ENCODE results near the gene RABEP2.
"Not testable (repeated sequence)": the region's sequence is repeated elsewhere in the genome, so short reads cannot be mapped to it uniquely, and the experiment has no call there.

Gene RABEP2

DNA sequence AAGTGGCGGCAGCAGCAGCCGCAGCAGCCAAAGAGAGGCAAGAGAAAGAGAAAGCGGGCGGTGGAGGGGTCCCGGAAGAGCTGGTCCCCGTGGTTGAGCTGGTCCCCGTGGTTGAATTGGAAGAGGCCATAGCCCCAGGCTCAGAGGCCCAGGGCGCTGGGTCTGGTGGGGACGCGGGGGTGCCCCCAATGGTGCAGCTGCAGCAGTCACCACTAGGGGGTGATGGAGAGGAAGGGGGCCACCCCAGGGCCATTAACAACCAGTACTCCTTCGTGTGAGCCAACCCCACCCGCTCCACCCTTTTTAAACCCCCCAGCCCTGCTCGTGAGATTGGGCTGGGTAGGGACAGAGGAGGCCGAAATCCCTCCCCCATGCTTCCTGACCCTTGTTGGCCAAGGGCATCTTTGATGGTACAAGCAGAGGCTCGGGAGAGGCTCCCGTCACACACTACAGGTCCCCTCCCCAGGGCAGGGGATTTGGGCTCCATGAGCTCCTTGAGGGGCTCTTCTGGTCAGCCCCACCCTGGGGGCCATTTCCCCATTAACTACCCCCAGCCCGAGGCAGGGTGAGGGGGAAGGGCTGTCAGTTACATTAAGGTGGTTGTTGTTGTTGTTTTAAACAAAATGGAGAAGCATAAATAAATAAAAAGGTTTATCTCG is 51.4 kb downstream of the RABEP2 start:
- TF ChIP-seq POLR2A (IDR thresholded peaks at IDR 0.05; ENCODE audit: low read length): no peak
- no peak for TF ChIP-seq GATA1 (IDR thresholded peaks at IDR 0.05; ENCODE audit: low read depth, low read length)
- DNase-seq: peak; percentile 57 to 70

DNA sequence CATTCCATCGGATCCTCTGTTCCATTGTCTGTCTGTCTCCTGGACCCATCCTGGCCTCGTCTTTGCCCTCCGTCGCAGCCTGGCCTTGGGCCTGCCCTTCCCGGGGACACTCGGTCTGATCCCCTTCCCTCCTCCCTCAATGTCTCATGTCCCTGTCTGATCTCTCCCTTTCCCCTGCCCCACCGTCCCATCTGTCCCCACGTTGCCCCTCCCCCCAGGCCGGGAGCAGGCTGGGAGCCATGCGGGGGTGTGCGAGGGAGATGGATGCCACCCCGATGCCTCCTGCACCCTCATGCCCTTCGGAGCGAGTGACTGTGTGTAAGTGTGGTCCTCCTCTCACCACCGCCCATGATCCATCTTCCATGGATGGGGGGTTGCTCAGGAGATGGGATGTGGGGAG is 52.1 kb downstream of the RABEP2 start:
- no peak for TF ChIP-seq POLR2A (IDR thresholded peaks at IDR 0.05; ENCODE audit: low read length)
- no peak for TF ChIP-seq GATA1 (IDR thresholded peaks at IDR 0.05; ENCODE audit: low read depth, low read length)
- DNase-seq: no peak

DNA sequence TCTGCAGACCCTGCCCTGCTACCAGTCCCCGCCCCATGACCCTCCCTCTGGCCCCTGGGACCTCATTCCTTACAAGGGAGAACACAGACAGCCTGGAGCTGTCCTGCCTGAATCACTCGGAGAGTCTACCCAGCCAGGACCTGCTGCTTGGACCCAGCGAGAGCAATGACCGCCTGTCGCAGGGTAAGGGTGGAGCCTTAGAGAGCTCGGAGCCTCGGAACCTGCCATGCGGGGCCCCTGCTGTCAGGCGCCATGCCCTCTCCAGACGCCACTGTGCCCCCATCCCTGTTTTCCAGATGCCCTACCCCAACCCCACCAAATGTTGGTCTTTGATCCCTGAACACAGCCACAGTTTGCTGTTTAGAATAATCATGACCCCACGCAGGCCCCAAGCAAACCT is 55.8 kb downstream of the RABEP2 start:
- TF ChIP-seq GATA1 (IDR thresholded peaks at IDR 0.05; ENCODE audit: low read depth, low read length): no peak
- no peak for TF ChIP-seq POLR2A (IDR thresholded peaks at IDR 0.05; ENCODE audit: low read length)

DNA sequence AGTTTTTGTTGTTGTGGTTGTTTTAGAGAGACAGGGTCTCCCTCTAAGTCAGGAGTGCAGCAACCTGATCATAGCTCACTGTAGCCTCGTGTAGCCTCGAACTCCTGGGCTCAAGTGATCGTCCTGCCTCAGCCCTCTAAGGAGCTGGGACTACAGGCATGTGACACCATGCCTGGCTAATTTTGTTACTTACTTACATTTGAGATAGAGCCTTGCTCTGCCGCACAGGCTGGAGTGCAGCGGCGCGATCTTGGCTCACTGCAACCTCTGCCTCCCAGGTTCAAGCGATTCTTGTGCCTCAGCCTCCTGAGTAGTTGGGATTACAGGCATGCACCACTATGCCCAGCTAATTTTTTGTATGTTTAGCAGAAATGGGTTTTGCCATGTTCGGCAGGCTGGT is 57.4 kb downstream of the RABEP2 start:
- not testable (repeated sequence) for DNase-seq

More for the DNA sequence above, 55.8 kb downstream of the RABEP2 start:
- DNase-seq: no peak

DNA sequence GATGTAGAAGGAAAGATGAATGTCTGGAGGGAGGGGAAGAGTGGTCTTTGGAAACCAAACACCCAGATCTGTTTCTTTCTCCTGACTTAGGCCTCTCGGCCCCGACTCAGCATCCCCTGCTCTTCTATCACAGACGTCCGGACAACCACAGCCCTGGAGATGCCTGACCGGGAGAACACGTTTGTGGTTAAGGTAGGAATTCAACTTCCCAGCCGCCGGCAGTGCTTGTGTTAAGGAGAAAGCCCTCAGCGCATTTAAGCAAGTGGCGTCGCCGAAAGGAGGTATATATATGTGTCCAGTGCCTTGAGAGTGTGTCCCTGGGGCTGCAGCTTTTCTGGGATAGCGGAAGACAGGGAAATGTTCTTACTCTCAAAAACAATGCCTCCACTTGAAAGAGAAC is 57.8 kb downstream of the RABEP2 start:
- no peak for TF ChIP-seq GATA1 (IDR thresholded peaks at IDR 0.05; ENCODE audit: low read depth, low read length)
- no peak for DNase-seq

DNA sequence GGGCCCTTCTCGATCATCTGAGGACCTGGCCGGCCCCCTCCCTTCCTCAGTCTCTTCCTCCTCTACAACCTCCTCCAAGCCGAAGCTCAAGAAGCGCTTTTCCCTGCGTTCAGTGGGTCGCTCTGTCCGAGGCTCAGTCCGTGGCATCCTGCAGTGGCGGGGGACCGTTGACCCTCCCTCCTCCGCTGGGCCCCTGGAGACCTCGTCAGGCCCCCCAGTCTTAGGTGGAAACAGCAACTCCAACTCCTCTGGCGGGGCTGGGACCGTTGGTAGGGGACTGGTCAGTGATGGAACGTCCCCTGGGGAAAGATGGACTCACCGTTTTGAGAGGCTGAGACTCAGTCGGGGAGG is 58.6 kb downstream of the RABEP2 start:
- no peak for TF ChIP-seq GATA1 (IDR thresholded peaks at IDR 0.05; ENCODE audit: low read depth, low read length)
- TF ChIP-seq POLR2A (IDR thresholded peaks at IDR 0.05; ENCODE audit: low read length): no peak
- DNase-seq: no peak

DNA sequence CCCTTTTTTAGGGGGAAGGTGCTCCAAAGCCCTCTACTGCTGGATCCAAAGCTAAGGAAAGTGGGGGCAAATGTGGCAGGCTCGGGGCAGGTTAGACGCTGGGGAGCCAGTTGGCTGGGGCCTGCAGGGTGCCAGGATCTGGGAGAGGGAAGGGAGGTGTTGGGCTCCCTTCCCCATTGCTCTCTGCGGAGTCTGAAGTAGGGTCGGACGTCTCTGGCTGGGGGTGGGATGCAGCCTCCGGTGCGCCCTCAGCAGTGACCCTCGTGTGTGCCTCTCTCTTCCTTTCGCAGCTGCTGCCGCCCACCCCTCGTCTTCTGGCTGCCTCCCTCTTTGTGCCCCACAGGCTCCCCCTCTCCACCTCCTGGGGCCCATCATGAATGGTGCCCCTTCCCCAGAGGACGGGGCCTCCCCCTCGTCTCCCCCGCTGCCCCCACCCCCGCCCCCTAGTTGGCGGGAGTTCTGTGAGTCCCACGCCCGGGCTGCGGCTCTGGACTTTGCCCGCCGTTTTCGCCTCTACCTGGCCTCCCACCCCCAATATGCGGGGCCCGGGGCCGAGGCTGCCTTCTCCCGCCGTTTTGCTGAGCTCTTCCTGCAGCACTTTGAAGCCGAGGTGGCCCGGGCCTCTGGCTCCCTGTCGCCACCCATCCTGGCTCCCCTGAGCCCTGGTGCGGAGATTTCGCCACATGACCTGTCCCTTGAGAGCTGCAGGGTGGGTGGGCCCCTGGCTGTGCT is 59.1 kb downstream of the RABEP2 start:
- TF ChIP-seq GATA1 (IDR thresholded peaks at IDR 0.05; ENCODE audit: low read depth, low read length) (no peak), POLR2A (IDR thresholded peaks at IDR 0.05; ENCODE audit: low read length) (no peak)
- DNase-seq: no peak

DNA sequence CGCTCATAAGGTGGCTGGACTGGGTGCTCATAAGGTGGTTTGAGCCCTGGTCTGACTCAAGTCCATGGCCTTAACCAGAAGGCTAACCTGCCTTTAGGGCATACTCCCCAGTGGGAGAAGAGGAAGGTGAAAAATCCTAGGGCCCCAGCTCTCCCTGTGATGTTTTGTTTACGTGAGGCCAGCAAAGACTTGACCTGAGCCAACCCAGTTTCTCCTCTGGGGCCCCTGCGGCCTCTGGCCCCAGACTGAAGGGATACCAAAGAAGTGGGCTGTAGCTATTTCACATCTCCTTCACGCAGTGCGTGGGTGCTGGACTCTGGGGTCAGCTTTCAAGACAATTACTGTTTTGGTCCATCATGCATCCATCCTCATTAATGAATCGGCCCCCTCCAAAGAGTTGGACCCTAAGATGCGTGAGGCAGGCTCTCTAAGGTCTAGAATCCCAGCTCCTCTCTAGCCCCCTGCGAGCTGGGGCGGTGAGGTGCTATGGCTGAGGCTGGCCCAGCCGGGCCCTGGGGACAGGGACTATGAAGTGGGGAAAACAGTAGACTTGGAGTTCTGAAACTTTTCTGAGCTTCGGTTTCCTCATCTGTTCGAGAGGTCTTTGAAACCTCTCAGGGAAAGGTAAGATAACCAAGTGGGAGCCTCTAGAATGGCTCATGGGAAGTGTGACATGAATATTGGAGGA is 59.9 kb downstream of the RABEP2 start:
- TF ChIP-seq GATA1 (IDR thresholded peaks at IDR 0.05; ENCODE audit: low read depth, low read length): no peak
- TF ChIP-seq POLR2A (IDR thresholded peaks at IDR 0.05; ENCODE audit: low read length): no peak
- DNase-seq: no peak

DNA sequence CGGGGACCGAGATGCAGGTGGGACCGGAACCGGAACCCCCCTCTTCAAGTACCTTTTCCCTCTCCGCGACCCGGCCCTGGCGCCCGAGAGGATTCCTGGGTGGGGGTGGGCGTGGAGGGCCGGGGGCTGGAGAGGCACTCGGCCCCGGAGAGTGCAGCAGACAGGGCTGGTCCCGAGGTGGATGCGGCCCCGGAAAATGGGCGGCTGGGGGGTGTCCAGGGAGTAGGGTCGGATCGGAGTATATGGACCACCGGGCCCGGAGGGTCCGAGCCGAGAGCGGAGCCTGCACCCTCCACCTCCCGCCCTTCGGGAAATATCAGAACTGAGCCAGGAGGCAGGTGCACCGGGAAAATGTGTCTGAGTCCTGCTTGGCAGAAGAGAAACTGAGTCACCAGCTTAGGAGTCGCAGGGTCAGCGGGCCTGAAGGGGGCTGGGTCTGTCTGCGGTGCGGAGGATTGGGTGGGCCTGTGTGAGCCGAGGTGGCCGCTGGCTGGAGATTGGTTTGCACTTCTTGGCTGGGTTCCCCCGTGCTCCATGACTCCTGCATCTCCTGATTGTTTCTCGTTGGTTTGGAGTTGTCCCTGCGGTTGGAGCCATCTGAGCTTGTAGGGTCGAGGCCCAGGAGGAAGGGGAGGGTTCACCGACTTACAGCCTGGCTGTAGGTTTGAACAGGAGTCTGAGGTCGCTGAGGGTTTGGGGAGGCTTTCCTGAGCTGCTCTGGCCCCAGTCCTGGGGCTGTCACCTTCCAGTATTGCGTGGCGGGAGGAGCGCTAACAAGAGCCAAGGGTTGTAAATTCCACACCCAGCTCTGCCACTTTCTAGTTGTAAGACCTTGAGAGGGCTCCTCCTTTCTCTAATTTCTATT is 60.9 kb downstream of the RABEP2 start:
- DNase-seq: peak in 1 of 2 experiments; percentile 49
- TF ChIP-seq POLR2A (IDR thresholded peaks at IDR 0.05; ENCODE audit: low read length) (no peak), GATA1 (IDR thresholded peaks at IDR 0.05; ENCODE audit: low read depth, low read length) (no peak)

DNA sequence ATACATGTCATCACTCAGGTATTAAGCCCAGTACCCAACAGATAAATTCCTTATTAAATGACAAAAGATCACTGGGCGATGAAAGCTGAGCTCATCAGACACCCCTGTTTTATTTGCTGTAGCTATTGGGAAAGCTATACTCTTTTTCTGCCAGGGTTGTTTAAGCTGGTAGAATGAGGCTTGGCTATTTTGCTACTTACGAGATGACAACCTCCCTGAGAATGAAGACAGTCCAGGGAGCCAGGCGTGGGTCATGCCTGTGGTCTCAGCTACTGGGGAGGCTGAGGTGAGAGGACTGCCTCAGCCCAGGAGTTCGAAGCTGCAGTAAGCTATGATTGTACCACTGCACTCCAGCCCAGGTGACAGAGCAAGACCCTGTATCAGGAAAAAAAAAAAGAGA is 65.7 kb downstream of the RABEP2 start:
- no peak for DNase-seq
- TF ChIP-seq POLR2A (IDR thresholded peaks at IDR 0.05; ENCODE audit: low read length) (no peak), GATA1 (IDR thresholded peaks at IDR 0.05; ENCODE audit: low read depth, low read length) (no peak)

DNA sequence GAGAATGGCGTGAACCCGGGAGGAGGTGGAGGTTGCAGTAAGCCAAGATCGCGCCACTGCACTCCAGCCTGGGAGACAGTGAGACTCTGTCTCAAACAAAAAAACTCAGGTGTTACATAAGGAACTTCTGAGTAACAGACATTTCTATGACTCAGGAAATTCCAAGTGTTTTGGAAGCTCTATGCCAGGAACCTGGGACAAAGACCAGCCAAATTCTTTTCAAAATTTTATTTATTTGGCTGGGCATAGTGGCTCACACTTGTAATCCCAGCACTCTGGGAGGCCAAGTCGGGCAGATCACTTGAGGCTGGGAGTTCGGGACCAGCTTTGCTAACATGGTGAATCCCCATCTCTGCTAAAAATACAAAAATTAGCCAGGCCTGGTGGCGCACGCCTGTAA is 66.6 kb downstream of the RABEP2 start:
- no peak for TF ChIP-seq POLR2A (IDR thresholded peaks at IDR 0.05; ENCODE audit: low read length)
- DNase-seq: no peak

Measured in erythroblast (primary cell).